NOMO-1 treated with DMSO at 0.1 percent for 48 hours (cell line): Measurements from ENCODE around the gene COPZ1.

Experiments used
- DNase-seq: peaks from one replicate; lab custom pipeline; 2025; ENCODE audit not compliant: unreplicated experiment; lab: John Stamatoyannopoulos, UW

The COPZ1 gene

GRCh38 chr12:54358191-54358944, 33.4 kb downstream of the COPZ1 start:
- DNase-seq = peak; percentile 40

- DNase-seq = peak; percentile 97
These were observed 34.2 kb downstream of the COPZ1 start for GRCh38 chr12:54358945-54359761.

GRCh38 chr12:54359762-54360351, 34.9 kb downstream of the COPZ1 start:
- no peak for DNase-seq

GRCh38 chr12:54360717-54361456, 36.0 kb downstream of the COPZ1 start:
- peak; percentile 25 for DNase-seq

GRCh38 chr12:54363047-54363446, 38.1 kb downstream of the COPZ1 start:
- no peak for DNase-seq

- no peak for DNase-seq
These were observed 38.7 kb downstream of the COPZ1 start for GRCh38 chr12:54363618-54364017.

- DNase-seq = peak; percentile 92
These were observed 39.5 kb downstream of the COPZ1 start, which contains the start of gene GPR84 for GRCh38 chr12:54364413-54364812. Gene GPR84, minus strand, starts transcription at chr12:54364486. Its CDS starts 635 bp downstream, at chr12:54363851.

- DNase-seq = no peak
These were observed 43.2 kb downstream of the COPZ1 start for GRCh38 chr12:54368025-54368708.

GRCh38 chr12:54368709-54369596, 44.0 kb downstream of the COPZ1 start:
- peak; percentile 72 for DNase-seq

- no peak for DNase-seq
These were observed 44.7 kb downstream of the COPZ1 start for GRCh38 chr12:54369597-54370131.

- DNase-seq = no peak
These were observed 45.3 kb downstream of the COPZ1 start for GRCh38 chr12:54370171-54370730.

- no peak for DNase-seq
These were observed 46.6 kb downstream of the COPZ1 start for GRCh38 chr12:54371328-54372112.

GRCh38 chr12:54372113-54372806, 47.3 kb downstream of the COPZ1 start:
- DNase-seq = no peak

GRCh38 chr12:54373649-54374561, 49.0 kb downstream of the COPZ1 start:
- DNase-seq = no peak

- no peak for DNase-seq
These were observed 49.8 kb downstream of the COPZ1 start for GRCh38 chr12:54374562-54375258.

GRCh38 chr12:54375259-54375579, 50.3 kb downstream of the COPZ1 start:
- DNase-seq = no peak
